GM19452 (cell line): ENCODE data around the gene AKIRIN2.

Experiments used
- ATAC-seq: cut with Tn5 transposase; IDR thresholded peaks from one replicate; pipeline ENCODE4 v1.9.1; 2021; ENCODE audit not compliant: unreplicated experiment

Gene AKIRIN2

DNA sequence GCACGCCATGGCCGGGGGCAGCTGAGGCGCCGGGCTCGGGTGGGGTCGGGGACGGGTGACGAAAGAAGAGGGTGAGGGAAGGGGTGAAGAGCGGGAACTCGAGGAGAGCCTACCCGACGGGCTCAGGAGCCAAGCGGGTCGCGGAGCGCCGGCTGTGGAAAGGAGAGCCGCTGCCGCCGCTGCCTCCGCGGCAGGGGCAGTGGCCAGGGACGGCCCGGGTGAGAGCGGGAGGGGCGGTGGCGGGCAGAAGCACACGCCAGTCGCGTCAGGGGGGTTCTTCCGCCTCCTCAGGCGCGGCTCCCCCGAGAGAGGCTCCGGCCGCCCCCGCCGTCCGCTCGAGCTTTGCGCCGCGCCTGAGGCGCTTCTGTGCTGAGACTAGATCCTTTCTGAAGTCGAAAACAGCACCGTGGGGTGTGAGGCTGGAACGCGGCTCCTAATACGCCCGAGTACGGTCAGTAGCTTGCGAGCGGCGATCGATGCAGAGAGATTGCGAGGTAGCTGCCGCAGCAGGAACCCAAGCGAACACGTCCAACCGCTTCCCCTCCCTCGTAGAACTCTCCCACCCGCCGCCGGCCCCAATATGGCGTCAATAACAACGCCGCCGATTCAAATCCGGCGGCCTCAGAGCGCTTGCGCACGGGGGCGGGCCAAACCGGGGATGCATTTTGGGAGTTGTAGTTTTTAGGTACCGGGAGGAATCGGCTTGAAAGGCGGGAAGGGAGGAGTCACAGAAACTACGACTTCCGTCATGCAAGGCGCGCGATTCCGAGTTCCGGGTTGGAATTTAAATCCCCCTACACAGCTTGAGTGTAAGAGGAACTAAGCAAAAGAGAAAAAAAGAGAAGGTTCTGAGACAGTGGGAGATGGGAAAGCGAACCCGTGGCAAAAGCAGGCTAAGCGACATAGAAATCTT, at the start of gene AKIRIN2:
Gene AKIRIN2, minus strand, starts transcription at position 558 of the 913 bp plus-strand sequence. Its CDS starts 549 bp downstream, at position 9.
- peak; percentile 68 for ATAC-seq

DNA sequence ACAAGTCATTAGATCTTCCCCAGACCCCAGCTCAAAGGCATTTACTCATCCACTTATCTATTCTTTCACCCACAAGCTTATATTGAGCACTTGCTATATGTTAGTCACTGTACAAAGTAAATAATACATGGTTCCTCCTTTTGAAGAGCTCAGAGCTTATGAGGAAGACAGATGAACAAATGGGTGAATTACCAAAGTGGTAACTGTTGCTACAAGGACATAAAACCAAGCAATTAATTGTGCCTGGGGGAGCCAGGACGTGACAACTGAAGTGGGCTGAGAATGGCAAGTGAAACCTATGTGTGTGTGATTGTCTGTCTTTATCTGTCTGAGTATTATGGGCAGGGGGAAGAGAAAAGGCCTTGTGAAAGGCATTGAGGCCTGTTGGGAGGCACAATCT, 45.6 kb upstream of the AKIRIN2 start:
- no peak for ATAC-seq

DNA sequence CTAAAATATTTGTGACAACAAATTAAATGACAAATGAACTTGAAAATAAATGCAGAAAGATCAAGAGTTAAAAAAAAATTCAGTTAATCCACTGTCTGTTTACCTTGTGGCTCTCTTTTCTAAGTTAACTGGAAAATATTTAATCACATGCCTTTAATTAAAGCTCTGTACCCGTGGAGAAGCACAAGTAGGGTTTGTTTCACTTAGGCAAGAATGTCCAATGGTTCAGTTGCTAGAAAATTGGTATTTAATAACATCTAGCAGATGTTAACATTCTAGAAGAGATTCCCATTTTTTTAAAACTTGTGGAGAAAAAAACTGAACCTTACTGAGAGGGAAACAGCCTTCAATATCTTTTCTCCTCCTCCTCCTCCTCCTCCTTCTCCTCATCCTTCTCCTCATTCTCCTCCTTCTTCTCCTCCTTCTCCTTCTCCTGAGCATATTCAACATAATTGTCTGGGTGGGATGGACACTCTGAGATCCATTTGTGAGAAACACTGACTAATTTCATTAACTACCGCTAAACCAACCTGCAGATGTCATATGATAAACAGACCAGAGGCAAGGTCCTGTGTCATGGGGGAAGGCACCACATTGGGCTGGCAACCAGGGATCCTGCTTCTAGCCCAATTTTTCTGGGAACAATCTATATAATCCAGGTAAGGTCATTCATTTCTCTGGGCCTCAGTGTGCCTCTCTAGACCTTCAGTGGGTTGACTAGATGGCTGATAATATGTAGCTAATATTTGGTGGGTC, 44.1 kb upstream of the AKIRIN2 start:
- ATAC-seq: no peak

- ATAC-seq: no peak
These were observed 41.4 kb upstream of the AKIRIN2 start for GRCh38 chr6:87743454-87743853.

GRCh38 chr6:87742106-87742505, 40.1 kb upstream of the AKIRIN2 start:
- ATAC-seq: peak; percentile 76

GRCh38 chr6:87741001-87741650, 39.1 kb upstream of the AKIRIN2 start:
- no peak for ATAC-seq

DNA sequence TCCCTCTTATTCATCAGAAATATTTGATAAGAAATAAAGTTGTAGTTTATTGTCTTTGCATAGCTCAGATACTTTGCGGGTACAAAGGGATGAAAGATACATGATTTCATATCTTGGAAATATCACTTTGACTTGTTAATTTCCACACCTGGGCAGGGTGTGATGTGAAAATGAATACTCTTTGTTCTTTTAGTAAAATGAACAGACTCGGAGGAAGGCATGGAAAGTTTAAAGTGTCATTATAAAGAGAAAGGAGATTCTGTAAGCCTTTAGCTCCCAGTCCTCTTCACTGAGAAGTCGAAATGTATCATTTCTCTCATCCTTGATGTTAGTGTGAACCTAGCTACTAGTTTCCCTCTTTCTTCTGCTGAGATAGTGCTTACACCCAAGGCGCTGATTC, 36.7 kb upstream of the AKIRIN2 start:
- ATAC-seq: no peak

- no peak for ATAC-seq
These were observed 36.0 kb upstream of the AKIRIN2 start for GRCh38 chr6:87738000-87738399.

- no peak for ATAC-seq
These were observed 34.9 kb upstream of the AKIRIN2 start for GRCh38 chr6:87736809-87737540.

DNA sequence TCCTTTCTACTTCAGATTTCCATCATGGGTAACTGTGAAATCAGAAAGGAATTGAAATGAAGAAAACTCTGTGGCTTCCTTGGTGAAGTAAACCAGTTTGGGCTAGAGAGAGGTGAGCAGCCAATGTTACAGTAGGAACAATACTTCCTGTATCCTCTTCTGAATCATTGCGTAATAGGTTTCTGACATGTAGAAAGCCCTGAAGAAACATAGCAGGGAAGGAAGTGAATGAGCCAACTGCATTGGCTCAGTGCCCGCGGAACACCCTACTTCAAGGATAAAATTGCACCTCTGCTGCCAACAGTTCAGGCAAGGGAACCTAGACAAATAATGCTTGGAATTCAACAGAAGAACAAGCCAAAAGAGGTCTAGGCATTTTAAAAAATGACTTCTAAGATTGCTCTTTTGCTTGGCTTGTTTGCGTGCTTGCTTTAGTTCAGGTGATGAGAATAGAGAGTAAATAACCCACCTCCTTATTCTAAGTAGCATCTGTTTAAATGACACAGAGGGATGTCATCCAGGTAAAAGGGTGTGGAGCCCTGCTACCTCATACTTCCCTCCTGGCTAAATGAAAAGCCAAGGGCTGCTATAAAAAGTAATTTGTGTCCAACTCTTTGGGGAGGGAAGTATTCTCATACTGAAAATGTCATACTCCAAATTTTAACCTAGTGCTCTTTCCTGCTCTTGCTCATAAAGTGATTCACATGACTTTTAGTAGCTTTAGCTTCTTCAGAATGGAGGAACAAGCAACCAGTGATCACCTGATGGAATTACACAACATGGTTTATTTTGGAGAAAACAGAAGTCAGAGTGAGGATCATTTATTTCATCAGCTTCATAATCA, 30.0 kb upstream of the AKIRIN2 start:
- ATAC-seq: peak; percentile 77

DNA sequence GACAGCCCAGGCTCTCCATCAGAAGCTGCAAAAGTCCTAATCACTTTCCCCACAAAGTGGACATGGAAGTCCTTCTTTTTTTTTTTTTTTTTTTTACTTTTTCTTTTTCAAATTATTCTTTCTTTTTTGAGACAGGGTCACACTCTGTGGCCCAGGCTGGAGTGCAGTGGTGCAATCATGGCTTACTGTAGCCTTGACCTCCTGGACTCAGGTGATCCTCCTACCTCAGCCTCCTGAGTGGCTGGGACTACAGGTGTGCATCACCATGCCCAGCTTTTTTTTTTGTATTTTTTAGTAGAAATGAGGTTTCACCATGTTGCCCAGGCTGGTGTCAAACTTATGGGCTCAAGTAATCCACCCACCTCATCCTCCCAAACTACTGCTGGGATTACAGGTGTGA, 29.0 kb upstream of the AKIRIN2 start:
- no peak for ATAC-seq

DNA sequence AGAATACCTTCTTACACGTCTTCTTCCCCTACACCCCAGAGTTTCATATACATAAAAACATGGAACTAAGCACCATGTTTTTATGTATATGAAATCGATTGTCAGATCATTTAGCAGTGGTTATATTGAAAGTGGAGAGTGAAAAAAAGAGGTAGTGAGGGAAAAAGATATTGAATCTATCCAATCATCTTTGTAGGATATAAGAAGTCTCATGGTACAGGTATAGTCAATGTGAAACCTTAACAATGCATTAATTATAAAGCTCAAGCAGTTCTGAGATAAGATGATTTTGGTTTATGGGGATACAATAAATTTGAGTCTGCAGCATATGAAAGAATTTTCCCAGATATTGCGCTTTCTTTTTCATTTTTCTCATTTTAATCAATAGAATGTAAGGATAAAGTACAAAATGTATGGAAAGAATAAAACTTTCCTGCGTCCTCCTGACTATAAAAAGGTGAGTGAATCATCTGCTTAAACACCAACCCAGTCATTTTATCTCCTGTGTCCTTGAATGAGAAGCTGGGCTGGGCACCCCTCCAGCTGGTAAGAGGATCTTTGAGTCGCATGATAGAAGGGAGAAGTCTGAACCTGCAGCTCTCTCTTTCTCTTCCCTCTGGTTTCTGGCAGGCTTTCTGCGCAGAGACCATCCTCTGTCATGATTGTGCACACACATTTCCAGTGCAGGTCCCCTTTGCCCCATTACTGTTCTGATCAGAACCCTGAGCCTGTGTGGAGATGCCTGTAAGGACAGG, 28.1 kb upstream of the AKIRIN2 start:
- ATAC-seq: no peak

DNA sequence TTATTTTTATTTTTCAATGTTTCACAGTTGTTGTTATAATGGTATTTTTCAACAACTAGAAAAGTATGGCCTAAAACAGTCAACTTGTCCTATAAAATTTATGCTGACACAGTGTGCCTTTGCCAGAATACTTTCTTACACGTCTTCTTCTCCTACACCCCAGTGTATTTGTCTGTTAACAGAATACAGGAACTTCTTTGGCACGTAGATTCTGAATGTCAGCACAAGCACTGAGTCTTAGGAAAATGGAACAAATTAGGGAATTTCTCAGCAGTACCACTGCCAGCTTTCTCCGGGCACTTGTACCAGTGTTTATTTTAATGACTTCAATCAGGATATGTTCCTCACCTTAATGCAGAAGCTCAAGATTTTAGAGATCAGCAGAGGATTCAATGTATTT, 26.7 kb upstream of the AKIRIN2 start:
- no peak for ATAC-seq

- ATAC-seq: peak; percentile 74
These were observed 23.2 kb upstream of the AKIRIN2 start for GRCh38 chr6:87724983-87725811.

DNA sequence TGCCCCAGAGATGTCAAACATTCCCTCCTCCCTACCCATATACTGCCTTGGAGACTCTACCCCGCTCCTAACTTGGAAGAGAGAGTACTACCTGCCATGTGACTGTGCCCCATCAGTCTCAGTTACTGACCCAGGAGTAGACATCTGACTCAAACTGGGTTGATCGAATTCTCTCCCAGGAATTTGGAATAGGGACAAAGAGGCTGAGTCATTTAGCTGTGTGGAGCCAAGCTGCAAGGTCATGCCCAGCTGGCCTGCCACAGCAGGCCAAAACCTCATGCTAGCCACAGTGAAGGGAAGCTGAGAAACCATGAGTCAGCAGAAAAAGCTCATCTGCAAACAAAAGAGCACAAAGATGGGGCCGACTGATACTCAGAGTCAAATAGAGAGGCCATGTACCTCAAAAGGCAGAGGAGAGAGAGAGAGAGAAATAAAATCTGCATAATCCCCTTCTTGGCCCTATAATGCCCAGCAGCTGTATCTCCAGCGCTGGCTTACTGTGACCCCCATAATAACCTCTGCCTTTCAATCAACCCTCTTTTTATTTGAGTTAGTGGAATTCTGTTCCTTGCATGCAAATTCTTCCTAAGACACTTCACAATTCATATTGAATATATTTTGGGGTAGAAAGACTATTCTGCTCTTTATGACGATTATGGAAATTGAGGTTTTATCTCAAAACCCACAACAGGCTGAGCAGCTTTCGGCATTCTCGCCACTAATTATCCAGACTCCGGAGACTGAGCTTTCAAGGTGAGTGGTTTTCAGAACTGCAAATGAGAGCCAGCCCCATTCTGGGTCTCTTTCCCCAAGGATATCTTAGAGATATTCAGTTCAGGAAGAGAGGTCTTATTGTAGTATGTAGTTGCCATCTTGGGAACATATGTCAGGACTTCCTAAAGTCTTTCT, 21.4 kb upstream of the AKIRIN2 start:
- ATAC-seq: no peak

- no peak for ATAC-seq
These were observed 20.6 kb upstream of the AKIRIN2 start for GRCh38 chr6:87722540-87723169.

GRCh38 chr6:87721311-87721710, 19.3 kb upstream of the AKIRIN2 start:
- ATAC-seq: no peak
